KG1 (cell line): ENCODE measurements around the gene C1orf52.

Source experiments
- DNase-seq: peaks from one replicate; lab custom pipeline; 2025; lab: John Stamatoyannopoulos, UW

Gene C1orf52

GRCh38 chr1:85259118-85259911, at the start of gene C1orf52:
C1orf52 (minus strand) TSS chr1:85259662; CDS start chr1:85259633, 29 bp downstream.
- DNase-seq: peak; percentile 93

GRCh38 chr1:85308833-85309350, 49.4 kb upstream of the C1orf52 start:
- no peak for DNase-seq

GRCh38 chr1:85307987-85308832, 48.7 kb upstream of the C1orf52 start:
- DNase-seq: peak; percentile 57

- DNase-seq: no peak
These were observed 46.8 kb upstream of the C1orf52 start for GRCh38 chr1:85306236-85306635.

- DNase-seq: no peak
These were observed 44.1 kb upstream of the C1orf52 start for GRCh38 chr1:85303440-85304162.

- no peak for DNase-seq
These were observed 40.7 kb upstream of the C1orf52 start for GRCh38 chr1:85300140-85300539.

- no peak for DNase-seq
These were observed 38.6 kb upstream of the C1orf52 start for GRCh38 chr1:85297855-85298629.

GRCh38 chr1:85297538-85297854, 38.0 kb upstream of the C1orf52 start:
- no peak for DNase-seq

- no peak for DNase-seq
These were observed 37.5 kb upstream of the C1orf52 start for GRCh38 chr1:85296980-85297379.

GRCh38 chr1:85295654-85296053, 36.2 kb upstream of the C1orf52 start:
- DNase-seq: no peak

- DNase-seq: no peak
These were observed 35.6 kb upstream of the C1orf52 start for GRCh38 chr1:85295006-85295431.

- DNase-seq: no peak
These were observed 31.4 kb upstream of the C1orf52 start for GRCh38 chr1:85290826-85291225.

- no peak for DNase-seq
These were observed 30.4 kb upstream of the C1orf52 start for GRCh38 chr1:85289848-85290335.

GRCh38 chr1:85289207-85289847, 29.9 kb upstream of the C1orf52 start:
- DNase-seq: no peak

- no peak for DNase-seq
These were observed 24.7 kb upstream of the C1orf52 start for GRCh38 chr1:85284202-85284601.

GRCh38 chr1:85283475-85284199, 24.2 kb upstream of the C1orf52 start:
- DNase-seq: no peak

GRCh38 chr1:85282424-85282823, 23.0 kb upstream of the C1orf52 start:
- DNase-seq: no peak

GRCh38 chr1:85280636-85281035, 21.2 kb upstream of the C1orf52 start:
- no peak for DNase-seq

- no peak for DNase-seq
These were observed 20.1 kb upstream of the C1orf52 start for GRCh38 chr1:85279458-85280080.

GRCh38 chr1:85278853-85279314, 19.4 kb upstream of the C1orf52 start:
- no peak for DNase-seq
